ENCODE results near the gene MYCBPAP. TPM values are rescaled to one million over a fixed set of nuclear protein-coding genes. Genes with fewer than 3 reads are reported as not detected.

The MYCBPAP gene
- total RNA-seq, 1 experiment from 2014 or later = not detected

DNA sequence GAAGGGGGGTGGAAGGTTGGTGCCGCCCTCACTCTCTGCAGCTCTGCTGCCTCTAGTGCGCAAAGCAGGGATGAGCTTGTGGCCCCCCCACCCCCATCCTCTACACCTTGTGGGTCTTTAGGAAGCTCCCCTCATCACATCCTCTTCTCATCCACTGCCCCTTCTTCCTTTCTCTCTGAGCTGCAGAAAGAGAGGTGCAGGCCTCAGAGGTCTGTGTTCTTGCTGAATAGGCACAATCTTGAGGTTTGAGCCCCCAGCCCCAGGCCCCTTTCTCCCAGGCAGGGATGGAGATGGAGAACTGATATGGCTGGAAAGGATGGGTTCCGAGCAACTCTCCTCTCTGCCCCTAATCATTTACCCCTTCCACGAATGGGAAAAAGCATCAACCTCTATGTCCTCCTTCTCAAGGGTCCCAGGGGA lies 54.9 kb downstream of the MYCBPAP start:
- Histone ChIP-seq H3K27ac (ENCODE audit: low read depth, low read length) (no peak overlapping the region), H4K20me1 (ENCODE audit: insufficient read depth) (no peaks in the 10 kb centered on the region), H3K27me3 (ENCODE audit: insufficient read depth, low read length) (no peaks in the 10 kb centered on the region), H3K36me3 (ENCODE audit: control insufficient read depth in 1 of 2, insufficient read depth in 2 of 2, low read length in 2 of 2) (no peaks in the 10 kb centered on the region), H3K9ac (ENCODE audit: low read length) (no peak overlapping the region), H3K9me3 (ENCODE audit: control insufficient read depth in 1 of 2, insufficient read depth in 1 of 2, low read depth in 1 of 2, low read length in 2 of 2) (no peaks in the 10 kb centered on the region), H3K9me2 (ENCODE audit: insufficient read depth) (no peaks in the 10 kb centered on the region), H3K4me1 (ENCODE audit: control insufficient read depth in 1 of 2, insufficient read depth in 2 of 2, low read length in 2 of 2) (peaks cover 6 to 18% of the 10 kb centered on the region in 2 experiments; a peak in 3 of 4 replicates), H3K79me2 (ENCODE audit: insufficient read depth, low read length) (no peaks in the 10 kb centered on the region), H3K4me3 (replicated peaks in 1 of 2; ENCODE audit: low read depth in 1 of 2, low read length in 2 of 2) (no peak overlapping the region), H2AFZ (ENCODE audit: low read depth, low read length, poor library complexity, severe bottlenecking) (no peak overlapping the region), H3K4me2 (ENCODE audit: low read length) (no peak overlapping the region)
- no peak for ATAC-seq
- no TSS peak for BruUV-seq (replicated peaks)
- TF ChIP-seq, protein P1, sequence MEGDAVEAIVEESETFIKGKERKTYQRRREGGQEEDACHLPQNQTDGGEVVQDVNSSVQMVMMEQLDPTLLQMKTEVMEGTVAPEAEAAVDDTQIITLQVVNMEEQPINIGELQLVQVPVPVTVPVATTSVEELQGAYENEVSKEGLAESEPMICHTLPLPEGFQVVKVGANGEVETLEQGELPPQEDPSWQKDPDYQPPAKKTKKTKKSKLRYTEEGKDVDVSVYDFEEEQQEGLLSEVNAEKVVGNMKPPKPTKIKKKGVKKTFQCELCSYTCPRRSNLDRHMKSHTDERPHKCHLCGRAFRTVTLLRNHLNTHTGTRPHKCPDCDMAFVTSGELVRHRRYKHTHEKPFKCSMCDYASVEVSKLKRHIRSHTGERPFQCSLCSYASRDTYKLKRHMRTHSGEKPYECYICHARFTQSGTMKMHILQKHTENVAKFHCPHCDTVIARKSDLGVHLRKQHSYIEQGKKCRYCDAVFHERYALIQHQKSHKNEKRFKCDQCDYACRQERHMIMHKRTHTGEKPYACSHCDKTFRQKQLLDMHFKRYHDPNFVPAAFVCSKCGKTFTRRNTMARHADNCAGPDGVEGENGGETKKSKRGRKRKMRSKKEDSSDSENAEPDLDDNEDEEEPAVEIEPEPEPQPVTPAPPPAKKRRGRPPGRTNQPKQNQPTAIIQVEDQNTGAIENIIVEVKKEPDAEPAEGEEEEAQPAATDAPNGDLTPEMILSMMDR (IDR thresholded peaks at IDR 0.05 in 2 of 3, conservative IDR thresholded peaks at IDR 0.05 in 1 of 3; ENCODE audit: borderline replicate concordance in 1 of 3, insufficient read depth in 1 of 3, low read depth in 2 of 3, low read length in 2 of 3) = peak in 1 of 3 experiments; percentile 43; a peak in 3 of 6 replicates
- no peak for TF ChIP-seq EGR1 (IDR thresholded peaks at IDR 0.05; ENCODE audit: low read depth)
- no peak for TF ChIP-seq CEBPB (IDR thresholded peaks at IDR 0.05; ENCODE audit: low read depth)
- no peak for TF ChIP-seq JUND (IDR thresholded peaks at IDR 0.05)
- TF ChIP-seq TCF7L2 (IDR thresholded peaks at IDR 0.05; ENCODE audit: borderline replicate concordance, extremely low read depth, insufficient read depth, insufficient read length) = no peak
- RAD21 ChIA-PET (ENCODE audit: low non-redundant PET in 1 of 2, low total read pairs in 2 of 2, uncharacterized antibody in 2 of 2, unreplicated experiment in 2 of 2) = interaction anchor here in 1 of 2 experiments (0.6 kb wide), 1 partner anchor 57 kb away, joined by 11 read pairs; no protein-coding TSS in a partner anchor
- POLR2A ChIA-PET = interaction anchor here (1.0 kb wide), 2 partner anchors 76 to 84 kb away, joined by 3 to 4 read pairs; no protein-coding TSS in a partner anchor
- CTCF ChIA-PET = no interaction called here
- no peak for DNase-seq (ENCODE audit: low read depth, low spot score)
- intact Hi-C loops (cut with micrococcal nuclease) = no loop called here

GRCh38 chr17:50564916-50565315 lies 56.7 kb downstream of the MYCBPAP start:
- CTCF ChIA-PET = no interaction called here
- no peak for DNase-seq (ENCODE audit: low read depth, low spot score)
- TF ChIP-seq SP1 (IDR thresholded peaks at IDR 0.05; ENCODE audit: low read depth) (no peak), ATF3 (IDR thresholded peaks at IDR 0.05) (no peak), TCF7L2 (IDR thresholded peaks at IDR 0.05; ENCODE audit: borderline replicate concordance, extremely low read depth, insufficient read depth, insufficient read length) (no peak), CBX3 (IDR thresholded peaks at IDR 0.05; ENCODE audit: low read depth) (no peak), ZNF274 (IDR thresholded peaks at IDR 0.05; ENCODE audit: low read depth, low read length) (no peak), CEBPB (IDR thresholded peaks at IDR 0.05; ENCODE audit: low read depth) (no peak), ZFX (IDR thresholded peaks at IDR 0.05) (no peak), FOSL1 (IDR thresholded peaks at IDR 0.05; ENCODE audit: low read depth) (no peak), RAD21 (IDR thresholded peaks at IDR 0.05; ENCODE audit: low read depth) (no peak)
- TF ChIP-seq, protein P2, sequence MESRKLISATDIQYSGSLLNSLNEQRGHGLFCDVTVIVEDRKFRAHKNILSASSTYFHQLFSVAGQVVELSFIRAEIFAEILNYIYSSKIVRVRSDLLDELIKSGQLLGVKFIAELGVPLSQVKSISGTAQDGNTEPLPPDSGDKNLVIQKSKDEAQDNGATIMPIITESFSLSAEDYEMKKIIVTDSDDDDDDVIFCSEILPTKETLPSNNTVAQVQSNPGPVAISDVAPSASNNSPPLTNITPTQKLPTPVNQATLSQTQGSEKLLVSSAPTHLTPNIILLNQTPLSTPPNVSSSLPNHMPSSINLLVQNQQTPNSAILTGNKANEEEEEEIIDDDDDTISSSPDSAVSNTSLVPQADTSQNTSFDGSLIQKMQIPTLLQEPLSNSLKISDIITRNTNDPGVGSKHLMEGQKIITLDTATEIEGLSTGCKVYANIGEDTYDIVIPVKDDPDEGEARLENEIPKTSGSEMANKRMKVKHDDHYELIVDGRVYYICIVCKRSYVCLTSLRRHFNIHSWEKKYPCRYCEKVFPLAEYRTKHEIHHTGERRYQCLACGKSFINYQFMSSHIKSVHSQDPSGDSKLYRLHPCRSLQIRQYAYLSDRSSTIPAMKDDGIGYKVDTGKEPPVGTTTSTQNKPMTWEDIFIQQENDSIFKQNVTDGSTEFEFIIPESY (IDR thresholded peaks at IDR 0.05; ENCODE audit: extremely low read depth, insufficient replicate concordance, low read length) = no peak

More at GRCh38 chr17:50564916-50565315, 56.7 kb downstream of the MYCBPAP start:
- Histone ChIP-seq H3K4me2 (ENCODE audit: low read length) (no peak overlapping the region), H3K27ac (ENCODE audit: low read depth, low read length) (no peak overlapping the region), H3K9me2 (ENCODE audit: insufficient read depth) (no peaks in the 10 kb centered on the region), H3K79me2 (ENCODE audit: insufficient read depth, low read length) (no peaks in the 10 kb centered on the region), H3K9me3 (ENCODE audit: control insufficient read depth in 1 of 2, insufficient read depth in 1 of 2, low read depth in 1 of 2, low read length in 2 of 2) (no peaks in the 10 kb centered on the region), H3K4me3 (replicated peaks in 1 of 2; ENCODE audit: low read depth in 1 of 2, low read length in 2 of 2) (no peak overlapping the region), H3K27me3 (ENCODE audit: insufficient read depth, low read length) (no peaks in the 10 kb centered on the region), H3K9ac (ENCODE audit: low read length) (no peak overlapping the region), H3K4me1 (ENCODE audit: control insufficient read depth in 1 of 2, insufficient read depth in 2 of 2, low read length in 2 of 2) (peaks cover 2 to 13% of the 10 kb centered on the region in 2 experiments; a peak in 3 of 4 replicates), H4K20me1 (ENCODE audit: insufficient read depth) (no peaks in the 10 kb centered on the region), H3K36me3 (ENCODE audit: control insufficient read depth in 1 of 2, insufficient read depth in 2 of 2, low read length in 2 of 2) (no peaks in the 10 kb centered on the region), H2AFZ (ENCODE audit: low read depth, low read length, poor library complexity, severe bottlenecking) (no peak overlapping the region)
- intact Hi-C loops (cut with micrococcal nuclease) = no loop called here
- RAD21 ChIA-PET (ENCODE audit: low non-redundant PET in 1 of 2, low total read pairs in 2 of 2, uncharacterized antibody in 2 of 2, unreplicated experiment in 2 of 2) = no interaction called here
- POLR2A ChIA-PET = no interaction called here
- no peak for ATAC-seq
- no TSS peak for BruUV-seq (replicated peaks)
